Measurements from ENCODE around the gene DENND4A.

DNA sequence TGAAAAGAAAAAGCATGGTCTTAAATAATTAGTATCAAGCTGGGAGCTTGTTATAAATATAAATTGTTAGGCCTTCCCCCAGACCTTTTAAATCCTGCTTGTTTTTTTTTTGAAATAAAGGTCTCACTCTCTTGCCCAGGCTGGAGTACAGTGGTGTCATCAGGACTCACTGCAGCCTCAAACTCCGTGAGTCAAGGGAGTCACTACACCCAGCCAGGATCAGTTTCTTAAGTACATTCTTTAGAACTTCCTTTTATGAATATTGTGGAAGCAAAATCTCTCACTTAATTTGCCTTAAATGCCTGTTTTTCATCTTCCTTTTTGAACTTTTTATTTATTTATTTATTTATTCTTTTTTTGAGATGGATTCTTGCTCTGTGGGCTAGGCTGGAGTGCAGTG is 20.8 kb upstream of the DENND4A start:
- TF ChIP-seq, protein P1, sequence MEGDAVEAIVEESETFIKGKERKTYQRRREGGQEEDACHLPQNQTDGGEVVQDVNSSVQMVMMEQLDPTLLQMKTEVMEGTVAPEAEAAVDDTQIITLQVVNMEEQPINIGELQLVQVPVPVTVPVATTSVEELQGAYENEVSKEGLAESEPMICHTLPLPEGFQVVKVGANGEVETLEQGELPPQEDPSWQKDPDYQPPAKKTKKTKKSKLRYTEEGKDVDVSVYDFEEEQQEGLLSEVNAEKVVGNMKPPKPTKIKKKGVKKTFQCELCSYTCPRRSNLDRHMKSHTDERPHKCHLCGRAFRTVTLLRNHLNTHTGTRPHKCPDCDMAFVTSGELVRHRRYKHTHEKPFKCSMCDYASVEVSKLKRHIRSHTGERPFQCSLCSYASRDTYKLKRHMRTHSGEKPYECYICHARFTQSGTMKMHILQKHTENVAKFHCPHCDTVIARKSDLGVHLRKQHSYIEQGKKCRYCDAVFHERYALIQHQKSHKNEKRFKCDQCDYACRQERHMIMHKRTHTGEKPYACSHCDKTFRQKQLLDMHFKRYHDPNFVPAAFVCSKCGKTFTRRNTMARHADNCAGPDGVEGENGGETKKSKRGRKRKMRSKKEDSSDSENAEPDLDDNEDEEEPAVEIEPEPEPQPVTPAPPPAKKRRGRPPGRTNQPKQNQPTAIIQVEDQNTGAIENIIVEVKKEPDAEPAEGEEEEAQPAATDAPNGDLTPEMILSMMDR (IDR thresholded peaks at IDR 0.05), result no peak
- no peak for TF ChIP-seq POLR2A (IDR thresholded peaks at IDR 0.05)
